ENCODE data around the gene APBB3. TPM values are rescaled to one million over a fixed set of nuclear protein-coding genes. Genes with fewer than 3 reads are reported as not detected.
"Not testable (repeated sequence)": the region's sequence is repeated elsewhere in the genome, so short reads cannot be mapped to it uniquely, and the experiment has no call there.

The APBB3 gene
- total RNA-seq, 1 experiment from 2014 or later = 25.1 TPM

DNA sequence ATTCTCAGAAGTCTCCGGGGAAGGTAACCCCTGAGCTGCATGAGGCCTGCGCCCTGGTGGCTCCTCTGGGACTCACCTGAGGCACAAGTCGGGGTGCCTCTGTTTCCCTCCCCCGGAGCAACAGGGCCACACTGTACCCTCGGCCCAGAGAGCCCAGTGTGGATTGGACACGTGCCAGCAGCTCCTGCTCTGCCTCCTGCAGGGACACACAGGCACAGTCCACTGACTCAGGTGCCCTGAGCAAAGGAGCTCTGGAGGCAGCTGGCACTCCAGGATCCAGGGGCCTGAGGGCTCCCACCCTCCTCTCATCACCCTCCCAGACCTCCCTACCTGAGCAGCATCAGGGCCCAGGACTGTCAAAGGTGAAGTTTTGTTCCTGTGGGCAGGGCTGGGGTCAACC is 29.8 kb upstream of the APBB3 start:
- no TSS peak for BruUV-seq (replicated peaks)
- no peaks in the 10 kb centered on the region for H3K36me3 Mint-ChIP-seq (ENCODE audit: insufficient read depth, unreplicated experiment)
- no peaks in the 10 kb centered on the region for H3K36me3 ChIP-seq (ENCODE audit: control insufficient read depth, insufficient read depth, low read length)
- no peaks in the 10 kb centered on the region for H3K27me3 Mint-ChIP-seq (ENCODE audit: insufficient read depth, unreplicated experiment)
- CTCF ChIA-PET = no interaction called here
- TF ChIP-seq, protein P1, sequence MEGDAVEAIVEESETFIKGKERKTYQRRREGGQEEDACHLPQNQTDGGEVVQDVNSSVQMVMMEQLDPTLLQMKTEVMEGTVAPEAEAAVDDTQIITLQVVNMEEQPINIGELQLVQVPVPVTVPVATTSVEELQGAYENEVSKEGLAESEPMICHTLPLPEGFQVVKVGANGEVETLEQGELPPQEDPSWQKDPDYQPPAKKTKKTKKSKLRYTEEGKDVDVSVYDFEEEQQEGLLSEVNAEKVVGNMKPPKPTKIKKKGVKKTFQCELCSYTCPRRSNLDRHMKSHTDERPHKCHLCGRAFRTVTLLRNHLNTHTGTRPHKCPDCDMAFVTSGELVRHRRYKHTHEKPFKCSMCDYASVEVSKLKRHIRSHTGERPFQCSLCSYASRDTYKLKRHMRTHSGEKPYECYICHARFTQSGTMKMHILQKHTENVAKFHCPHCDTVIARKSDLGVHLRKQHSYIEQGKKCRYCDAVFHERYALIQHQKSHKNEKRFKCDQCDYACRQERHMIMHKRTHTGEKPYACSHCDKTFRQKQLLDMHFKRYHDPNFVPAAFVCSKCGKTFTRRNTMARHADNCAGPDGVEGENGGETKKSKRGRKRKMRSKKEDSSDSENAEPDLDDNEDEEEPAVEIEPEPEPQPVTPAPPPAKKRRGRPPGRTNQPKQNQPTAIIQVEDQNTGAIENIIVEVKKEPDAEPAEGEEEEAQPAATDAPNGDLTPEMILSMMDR (IDR thresholded peaks at IDR 0.05; ENCODE audit: insufficient read depth in 1 of 2, low read depth in 1 of 2, low read length in 1 of 2, severe bottlenecking in 1 of 2, unreplicated experiment in 1 of 2) = no peak
- no peak for DNase-seq
- no peaks in the 10 kb centered on the region for H3K9me3 Mint-ChIP-seq (ENCODE audit: unreplicated experiment)
- H3K4me3 Mint-ChIP-seq (ENCODE audit: unreplicated experiment) = no peak overlapping the region
- no peaks in the 10 kb centered on the region for H3K9me3 ChIP-seq
- H3K27me3 ChIP-seq (replicated peaks; ENCODE audit: control insufficient read depth, insufficient read depth, low read length) = no peaks in the 10 kb centered on the region
- no peaks in the 10 kb centered on the region for H3K4me1 Mint-ChIP-seq (ENCODE audit: low read depth, unreplicated experiment)
- intact Hi-C loops (cut with micrococcal nuclease; ENCODE audit: unreplicated experiment) = no loop called here
- POLR2A ChIA-PET = no interaction called here
- no peak overlapping the region for H3K27ac Mint-ChIP-seq (ENCODE audit: unreplicated experiment)
- no peak overlapping the region for H3K4me3 ChIP-seq (ENCODE audit: low read depth, low read length)
- H3K4me1 ChIP-seq = no peaks in the 10 kb centered on the region

DNA sequence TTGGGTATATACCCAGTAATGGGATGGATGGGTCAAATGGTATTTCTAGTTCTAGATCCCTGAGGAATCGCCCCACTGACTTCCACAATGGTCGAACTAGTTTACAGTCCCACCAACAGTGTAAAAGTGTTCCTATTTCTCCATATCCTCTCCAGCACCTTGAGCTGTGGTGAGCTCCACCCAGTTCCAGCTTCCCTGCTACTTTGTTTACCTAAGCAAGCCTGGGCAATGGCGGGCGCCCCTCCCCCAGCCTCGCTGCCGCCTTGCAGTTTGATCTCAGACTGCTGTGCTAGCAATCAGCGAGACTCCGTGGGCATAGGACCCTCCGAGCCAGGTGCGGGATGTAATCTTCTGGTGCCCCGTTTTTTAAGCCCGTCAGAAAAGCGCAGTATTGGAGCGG is 28.7 kb upstream of the APBB3 start:
- DNase-seq; H3K27ac Mint-ChIP-seq (ENCODE audit: unreplicated experiment): not testable (repeated sequence)

DNA sequence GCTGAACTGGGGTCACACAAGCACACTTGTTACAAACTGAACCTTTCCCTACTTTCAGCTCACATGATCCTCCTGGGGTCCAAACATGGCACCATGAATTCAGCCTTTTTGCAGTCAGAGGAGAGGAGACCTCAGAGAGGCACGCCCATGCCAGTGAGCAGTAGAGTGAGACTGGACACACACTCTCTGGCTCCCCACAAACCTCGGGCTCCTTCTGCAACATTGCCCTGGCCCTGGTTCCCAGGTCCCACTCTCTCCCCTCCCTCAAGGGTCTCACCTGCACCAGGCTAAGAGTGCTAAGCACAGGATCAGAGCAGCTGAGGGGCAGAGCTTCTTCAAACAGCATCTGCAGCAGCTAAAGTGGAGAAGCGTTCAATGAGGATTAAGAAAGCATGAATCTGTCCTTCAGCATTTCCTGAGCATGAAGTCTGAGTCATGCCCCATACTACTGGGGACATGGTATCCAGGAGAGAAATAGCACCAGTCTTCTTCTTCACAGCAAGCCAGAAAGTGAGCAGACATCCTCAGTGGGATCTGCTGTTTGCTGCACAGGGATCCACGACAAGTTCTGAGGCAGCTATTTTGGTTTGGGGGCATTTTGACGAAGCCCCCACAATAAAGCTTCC is 27.5 kb upstream of the APBB3 start:
- no peaks in the 10 kb centered on the region for H3K36me3 Mint-ChIP-seq (ENCODE audit: insufficient read depth, unreplicated experiment)
- ChIA-PET CTCF (no interaction called here), POLR2A (no interaction called here)
- H3K27me3 ChIP-seq (replicated peaks; ENCODE audit: control insufficient read depth, insufficient read depth, low read length) = no peaks in the 10 kb centered on the region
- no peak overlapping the region for H3K4me3 ChIP-seq (ENCODE audit: low read depth, low read length)
- no TSS peak for BruUV-seq (replicated peaks)
- no peak overlapping the region for H3K4me3 Mint-ChIP-seq (ENCODE audit: unreplicated experiment)
- H3K27me3 Mint-ChIP-seq (ENCODE audit: insufficient read depth, unreplicated experiment) = no peaks in the 10 kb centered on the region
- no peaks in the 10 kb centered on the region for H3K36me3 ChIP-seq (ENCODE audit: control insufficient read depth, insufficient read depth, low read length)
- DNase-seq = no peak
- no peaks in the 10 kb centered on the region for H3K4me1 ChIP-seq
- TF ChIP-seq, protein P1 (IDR thresholded peaks at IDR 0.05; ENCODE audit: insufficient read depth in 1 of 2, low read depth in 1 of 2, low read length in 1 of 2, severe bottlenecking in 1 of 2, unreplicated experiment in 1 of 2) = no peak
- intact Hi-C loops (cut with micrococcal nuclease; ENCODE audit: unreplicated experiment) = no loop called here
- H3K9me3 Mint-ChIP-seq (ENCODE audit: unreplicated experiment) = no peaks in the 10 kb centered on the region
- H3K27ac Mint-ChIP-seq (ENCODE audit: unreplicated experiment) = no peak overlapping the region
- H3K9me3 ChIP-seq = no peaks in the 10 kb centered on the region
- no peaks in the 10 kb centered on the region for H3K4me1 Mint-ChIP-seq (ENCODE audit: low read depth, unreplicated experiment)

More for the DNA sequence above, 28.7 kb upstream of the APBB3 start:
- H3K27me3 Mint-ChIP-seq (ENCODE audit: insufficient read depth, unreplicated experiment); POLR2A ChIA-PET; BruUV-seq (replicated peaks); H3K36me3 ChIP-seq (ENCODE audit: control insufficient read depth, insufficient read depth, low read length); H3K9me3 ChIP-seq; H3K4me1 ChIP-seq; H3K4me1 Mint-ChIP-seq (ENCODE audit: low read depth, unreplicated experiment); H3K9me3 Mint-ChIP-seq (ENCODE audit: unreplicated experiment); H3K27me3 ChIP-seq (replicated peaks; ENCODE audit: control insufficient read depth, insufficient read depth, low read length); CTCF ChIA-PET; intact Hi-C loops (cut with micrococcal nuclease; ENCODE audit: unreplicated experiment); H3K4me3 Mint-ChIP-seq (ENCODE audit: unreplicated experiment); H3K36me3 Mint-ChIP-seq (ENCODE audit: insufficient read depth, unreplicated experiment); H3K4me3 ChIP-seq (ENCODE audit: low read depth, low read length): not testable (repeated sequence)

DNA sequence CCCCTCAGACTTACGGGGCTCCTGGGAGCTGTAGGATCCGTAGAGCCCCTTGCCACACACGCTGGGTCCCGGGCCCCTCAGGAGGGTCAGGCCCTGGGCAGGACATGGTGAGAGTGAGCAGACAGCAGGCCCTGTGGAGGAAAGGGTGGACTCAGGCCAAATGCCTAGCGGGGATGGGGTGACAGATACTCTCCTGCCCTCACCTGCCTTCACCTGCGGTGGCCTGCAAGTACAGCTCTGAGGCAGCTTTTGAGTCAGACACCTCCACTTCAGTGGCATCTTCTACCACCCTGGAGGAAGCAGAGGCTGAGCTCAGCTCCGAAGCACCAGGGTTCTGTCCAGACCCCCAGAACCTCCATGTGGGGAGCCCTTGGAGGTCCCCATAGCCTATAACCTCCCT is 26.5 kb upstream of the APBB3 start:
- CTCF ChIA-PET = no interaction called here
- TF ChIP-seq, protein P1 (IDR thresholded peaks at IDR 0.05; ENCODE audit: insufficient read depth in 1 of 2, low read depth in 1 of 2, low read length in 1 of 2, severe bottlenecking in 1 of 2, unreplicated experiment in 1 of 2) = no peak

More for the DNA sequence above, 26.5 kb upstream of the APBB3 start:
- Histone ChIP-seq H3K27me3 (replicated peaks; ENCODE audit: control insufficient read depth, insufficient read depth, low read length) (no peaks in the 10 kb centered on the region), H3K4me1 (no peaks in the 10 kb centered on the region), H3K9me3 (no peaks in the 10 kb centered on the region), H3K36me3 (ENCODE audit: control insufficient read depth, insufficient read depth, low read length) (no peaks in the 10 kb centered on the region), H3K4me3 (ENCODE audit: low read depth, low read length) (no peak overlapping the region)
- H3K4me1 Mint-ChIP-seq (ENCODE audit: low read depth, unreplicated experiment) = no peaks in the 10 kb centered on the region
- no TSS peak for BruUV-seq (replicated peaks)
- H3K27ac Mint-ChIP-seq (ENCODE audit: unreplicated experiment) = no peak overlapping the region
- no peak overlapping the region for H3K4me3 Mint-ChIP-seq (ENCODE audit: unreplicated experiment)
- H3K9me3 Mint-ChIP-seq (ENCODE audit: unreplicated experiment) = no peaks in the 10 kb centered on the region
- intact Hi-C loops (cut with micrococcal nuclease; ENCODE audit: unreplicated experiment) = no loop called here
- no peaks in the 10 kb centered on the region for H3K27me3 Mint-ChIP-seq (ENCODE audit: insufficient read depth, unreplicated experiment)
- DNase-seq = no peak
- no peaks in the 10 kb centered on the region for H3K36me3 Mint-ChIP-seq (ENCODE audit: insufficient read depth, unreplicated experiment)
- POLR2A ChIA-PET = interaction anchor here (0.6 kb wide), 1 partner anchor 588 kb away, joined by 3 read pairs; no protein-coding TSS in a partner anchor
